Measurements from ENCODE around the gene MBD3L1.

The MBD3L1 gene

DNA sequence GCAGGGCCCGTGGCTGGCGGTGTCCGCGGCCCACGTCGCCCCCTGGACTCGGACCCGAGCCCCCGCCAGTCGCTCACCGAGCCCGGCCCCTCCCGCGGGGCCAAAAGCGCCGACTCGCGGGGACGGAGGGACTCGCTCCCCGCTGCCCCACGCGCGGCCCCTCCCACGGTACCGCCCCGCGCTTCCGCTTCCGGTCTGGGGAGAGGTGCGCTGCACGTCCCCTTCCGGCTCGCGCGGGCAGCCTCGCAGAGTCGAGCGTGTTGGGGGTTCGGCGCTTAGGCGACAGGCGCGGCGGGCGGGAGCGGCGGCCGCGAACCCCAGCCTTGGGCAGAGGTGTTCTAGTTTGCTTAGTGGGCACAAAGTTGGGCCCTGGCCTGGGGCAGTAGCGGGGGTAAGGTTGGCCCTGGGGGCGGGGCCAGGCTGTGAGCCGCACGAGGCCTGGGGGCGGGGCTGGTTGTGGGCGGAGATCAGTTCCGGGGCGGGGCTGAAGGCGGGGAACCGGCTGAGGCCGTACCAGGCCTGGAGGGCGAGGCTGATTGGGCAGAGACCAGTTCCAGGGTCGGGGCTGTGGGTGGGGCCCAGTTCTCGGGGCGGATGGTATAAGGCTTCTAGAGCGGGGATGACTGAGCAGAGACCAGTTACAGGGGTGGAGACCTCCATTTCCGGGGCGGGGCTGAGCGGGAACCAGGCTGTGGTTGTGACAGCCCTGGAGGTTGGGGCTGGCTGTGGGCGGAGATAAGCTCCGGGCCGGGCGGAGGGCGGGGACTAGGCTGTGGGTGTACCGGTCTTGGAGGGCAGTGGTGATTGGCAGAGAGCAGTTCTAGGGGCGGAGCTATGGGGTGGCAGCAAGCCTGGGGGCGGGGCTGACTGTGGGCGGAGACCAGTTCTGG, at the start of gene MBD3L1, which contains the start of gene ZNF558:
TSS of gene MBD3L1 (plus strand) at position 246 of the 890 bp plus-strand sequence. CDS start 10,302 bp downstream, outside the sequence.
TSS of gene ZNF558 (minus strand) at position 173 of the 890 bp plus-strand sequence. CDS start 9,645 bp downstream, outside the sequence.
- peak; percentile 99 for DNase-seq (ENCODE audit: low read depth)

DNA sequence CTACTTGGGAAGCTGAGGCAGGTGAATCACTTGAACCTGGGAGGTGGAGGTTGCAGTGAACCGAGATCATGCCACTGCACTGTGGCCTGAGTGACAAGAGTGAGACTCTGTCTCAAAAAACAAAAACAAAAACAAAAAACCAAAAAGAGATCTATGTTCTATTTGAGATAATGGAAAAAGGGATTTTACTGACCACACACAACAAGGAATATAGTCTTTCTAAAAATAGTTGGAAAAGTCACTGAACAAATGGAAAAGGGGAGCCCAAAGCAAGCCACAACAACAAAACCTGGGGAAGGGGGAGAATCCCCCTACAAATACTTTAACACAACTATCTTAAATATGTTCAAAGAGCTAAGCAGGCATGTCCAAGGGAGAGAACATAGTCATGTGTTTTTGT, 37.4 kb upstream of the MBD3L1 start:
- no peak for DNase-seq (ENCODE audit: low read depth)

DNA sequence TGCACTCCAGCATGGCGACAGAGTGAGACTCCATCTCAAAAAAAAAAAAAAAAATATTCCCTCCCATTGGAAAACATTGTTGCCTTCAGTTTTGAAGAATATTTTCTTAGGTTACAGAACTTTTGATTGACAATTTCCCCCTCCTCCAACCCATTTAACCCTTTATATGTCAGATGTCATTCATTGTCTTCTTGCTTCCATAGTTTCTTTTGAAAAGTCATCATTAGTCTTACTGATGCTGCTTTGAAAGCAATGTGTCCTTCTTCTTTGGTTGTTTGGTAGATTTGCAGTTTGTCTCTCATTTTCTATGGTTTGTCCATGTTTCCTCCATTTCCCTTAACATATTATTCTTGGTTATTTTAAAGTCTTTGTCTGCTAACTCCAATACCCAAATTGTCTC, 25.5 kb upstream of the MBD3L1 start:
- DNase-seq (ENCODE audit: low read depth) = no peak

DNA sequence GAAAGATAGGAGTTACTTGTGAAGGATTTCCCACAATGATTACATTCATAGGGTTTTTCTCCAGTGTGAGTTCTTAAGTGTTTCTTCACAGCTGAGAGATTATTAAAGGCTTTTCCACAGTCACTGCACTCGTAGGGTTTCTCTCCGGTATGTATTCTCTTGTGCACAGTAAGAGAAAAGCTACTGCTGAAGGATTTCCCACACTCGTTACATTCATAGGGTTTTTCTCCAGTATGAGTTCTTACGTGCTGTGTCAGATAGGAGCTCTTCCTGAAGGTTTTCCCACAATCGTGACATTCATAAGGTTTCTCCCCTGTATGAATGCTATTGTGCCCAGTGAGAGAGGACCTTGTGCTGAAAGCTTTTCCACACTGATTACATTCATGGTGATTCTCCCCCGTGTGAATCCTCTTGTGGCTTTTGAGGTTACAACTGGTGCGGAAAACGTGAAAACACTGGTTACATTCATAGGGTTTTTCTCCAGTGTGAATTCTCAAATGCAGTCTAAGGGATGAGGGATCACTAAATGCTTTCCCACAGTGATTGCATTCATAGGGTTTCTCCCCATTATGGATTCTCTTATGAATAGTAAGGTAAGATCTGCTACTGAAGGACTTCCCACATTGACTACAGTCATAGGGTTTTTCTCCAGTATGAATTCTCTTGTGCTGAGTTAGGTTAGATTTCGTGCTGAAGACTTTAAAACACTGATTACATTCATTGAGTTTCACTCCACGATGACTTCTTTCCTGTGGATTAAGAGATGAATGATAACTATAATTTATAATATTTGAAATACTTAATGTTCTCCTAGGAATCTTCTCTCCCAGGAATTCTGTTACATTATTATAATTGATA, 20.6 kb upstream of the MBD3L1 start:
- no peak for DNase-seq (ENCODE audit: low read depth)

DNA sequence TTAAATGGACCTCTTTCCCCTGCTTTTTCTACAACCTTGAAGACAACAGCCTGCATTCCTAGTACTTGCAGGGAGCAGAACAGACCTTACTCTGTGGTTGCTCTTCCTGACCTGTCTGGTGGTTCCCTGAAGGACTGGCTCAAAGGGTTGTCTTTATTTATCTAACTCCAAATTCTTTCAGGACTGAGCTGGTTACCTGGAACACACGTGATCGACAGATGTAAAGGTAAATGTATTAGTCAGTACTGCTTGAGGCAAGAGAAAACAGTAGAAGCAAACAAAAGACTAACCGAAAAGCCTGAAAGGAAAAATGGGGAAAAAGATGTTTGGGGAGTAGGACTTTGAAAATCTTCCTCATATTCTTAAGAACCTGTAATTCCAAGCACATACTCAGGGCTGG, 18.0 kb upstream of the MBD3L1 start:
- no peak for DNase-seq (ENCODE audit: low read depth)

DNA sequence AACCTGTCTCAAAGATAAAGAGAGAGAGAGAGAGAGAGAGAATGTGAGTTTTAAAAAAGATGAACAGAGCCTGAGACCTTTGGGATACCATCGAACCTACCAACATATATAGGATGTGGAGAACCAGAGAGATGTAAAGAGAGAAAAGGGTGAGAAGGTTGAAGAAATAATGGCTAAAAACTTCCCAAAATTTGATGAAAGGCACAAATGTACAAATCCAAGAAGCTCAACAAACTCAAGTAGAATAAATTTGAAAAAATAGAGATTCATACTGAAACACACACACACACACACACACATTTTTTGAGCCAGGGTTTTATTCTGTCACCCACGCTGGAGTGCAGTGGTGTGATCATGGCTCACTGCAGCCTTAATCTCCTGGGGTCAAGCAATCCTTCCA, 16.4 kb upstream of the MBD3L1 start:
- no peak for DNase-seq (ENCODE audit: low read depth)

DNA sequence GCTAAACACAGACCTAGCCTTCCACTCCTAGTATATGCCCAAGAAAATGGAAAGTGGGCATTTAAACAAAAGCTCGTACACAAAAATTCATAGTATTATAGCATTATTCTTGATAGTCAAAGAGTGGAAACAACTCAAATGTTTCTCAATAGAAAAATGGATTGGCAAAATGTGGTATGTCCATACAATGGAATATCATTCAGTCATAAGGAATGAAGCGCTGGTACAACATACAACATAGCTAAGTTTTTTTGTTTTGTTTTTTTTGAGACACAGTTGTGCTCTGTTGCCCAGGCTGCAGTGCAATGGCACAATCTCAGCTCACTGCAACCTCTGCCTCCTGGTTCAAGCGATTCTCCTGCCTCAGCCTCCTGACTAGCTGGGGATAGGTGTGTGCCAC, 11.9 kb upstream of the MBD3L1 start:
- no peak for DNase-seq (ENCODE audit: low read depth)

DNA sequence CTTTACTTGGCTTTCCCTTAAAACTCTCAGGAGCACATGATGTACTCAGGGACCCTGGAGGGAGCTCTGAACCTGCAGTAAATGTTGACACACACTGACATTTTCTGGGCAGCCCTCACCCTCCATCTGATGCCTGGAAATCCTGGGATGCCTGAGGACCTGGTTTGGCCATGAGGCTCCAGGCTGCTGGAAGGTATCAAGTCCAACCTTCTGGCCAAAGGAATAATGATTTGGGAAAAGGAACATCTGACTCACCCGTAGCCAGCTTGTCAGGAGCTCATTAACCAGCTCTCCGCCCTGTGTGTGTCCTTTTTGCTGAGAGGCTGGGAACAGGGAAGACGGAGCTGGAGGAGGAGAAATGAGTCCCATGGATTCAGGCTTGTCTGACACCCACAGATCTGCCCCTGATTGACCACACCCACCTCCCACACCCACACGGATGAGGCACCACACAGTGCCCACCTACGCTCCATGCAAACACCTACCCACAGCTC, 10.4 kb upstream of the MBD3L1 start:
- no peak for DNase-seq (ENCODE audit: low read depth)

DNA sequence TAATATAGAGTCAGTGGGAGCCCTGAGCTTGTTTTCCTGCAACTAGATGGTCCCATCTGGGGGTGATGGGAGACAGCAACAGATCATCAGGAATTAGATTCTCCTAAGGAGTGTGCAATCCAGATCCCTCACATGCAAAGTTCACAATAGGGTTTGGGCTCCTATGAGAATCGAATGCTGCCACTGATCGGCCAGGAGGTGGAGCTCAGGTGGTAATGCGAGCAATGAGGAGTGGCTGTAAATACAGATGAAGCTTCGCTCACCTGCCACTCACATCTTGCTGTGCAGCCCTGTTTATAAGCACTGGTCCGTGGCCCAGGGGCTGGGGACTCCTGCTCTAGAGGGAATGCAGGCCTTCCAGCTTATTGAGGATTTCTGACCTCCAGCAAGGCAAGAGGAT, 5.8 kb upstream of the MBD3L1 start:
- DNase-seq (ENCODE audit: low read depth) = no peak

DNA sequence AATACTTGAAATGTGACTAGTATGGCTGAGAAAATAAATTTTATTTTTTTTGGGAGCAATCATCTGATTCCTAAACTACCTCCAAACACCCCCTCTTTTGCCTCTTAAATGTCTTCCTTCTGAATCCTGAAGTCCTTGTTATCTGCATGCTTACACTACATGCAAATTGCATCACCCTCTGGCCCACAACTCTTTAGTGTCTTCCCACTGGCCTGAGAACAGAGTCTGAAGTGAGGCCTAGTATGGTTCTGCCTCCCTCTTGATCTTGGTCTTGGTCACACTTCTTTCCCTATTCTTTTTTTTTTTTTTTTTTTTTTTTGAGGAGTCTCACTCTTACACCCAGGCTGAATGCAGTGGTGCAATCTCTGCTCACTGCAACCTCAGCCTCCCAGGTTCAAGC, 4.9 kb upstream of the MBD3L1 start:
- DNase-seq (ENCODE audit: low read depth) = no peak

DNA sequence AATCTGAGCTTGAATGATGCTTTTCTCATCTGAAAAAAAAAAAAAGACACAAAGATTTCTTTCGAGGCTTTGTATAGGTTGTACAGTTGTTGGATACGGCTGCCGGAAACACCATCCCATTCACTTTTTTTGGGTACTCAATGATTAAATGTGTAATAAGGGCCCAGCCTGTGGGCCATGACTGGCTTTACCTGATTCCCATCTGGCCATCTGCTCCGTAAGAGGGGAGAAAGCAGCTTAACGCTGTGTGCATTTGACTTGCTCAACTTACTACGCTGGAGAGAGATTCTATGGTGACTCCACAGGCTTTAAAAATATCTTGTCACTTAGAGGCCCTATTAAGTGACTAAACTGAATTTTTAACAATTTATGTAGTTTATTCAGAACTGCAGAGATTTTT, 804 bp upstream of the MBD3L1 start:
- no peak for DNase-seq (ENCODE audit: low read depth)

DNA sequence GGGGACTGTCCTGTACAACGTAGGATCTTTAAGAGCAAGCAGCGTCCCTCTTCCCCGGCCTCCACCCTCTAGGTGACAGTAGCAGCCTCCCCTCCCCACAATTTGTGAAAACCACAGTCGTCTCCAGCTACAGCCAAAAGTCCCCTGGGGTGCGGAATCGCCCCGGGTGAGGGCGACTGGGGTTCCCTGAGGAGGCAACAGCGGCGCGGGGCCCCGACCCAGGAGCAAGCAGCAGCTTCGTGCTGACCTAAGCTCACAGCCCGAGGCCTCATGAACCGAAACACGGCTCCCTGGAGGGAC, 395 bp upstream of the MBD3L1 start:
- no peak for DNase-seq (ENCODE audit: low read depth)

DNA sequence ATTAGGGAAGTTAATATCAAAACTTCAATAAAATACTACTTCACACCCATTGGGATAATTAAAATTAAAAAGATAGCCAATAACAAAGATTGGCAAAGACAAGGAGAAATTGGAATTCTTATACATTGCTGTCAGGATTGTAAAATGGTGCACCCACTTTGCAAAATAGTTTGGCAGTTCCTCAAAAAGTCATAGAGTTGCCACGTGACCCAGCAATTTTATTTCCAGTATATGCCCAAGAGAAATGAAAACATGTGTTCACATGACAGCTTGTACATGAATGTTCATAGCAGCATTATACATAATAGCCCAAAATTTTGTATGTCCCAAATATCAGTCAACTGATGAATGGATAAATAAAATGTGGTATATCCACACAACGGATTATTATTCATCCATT, 3.3 kb downstream of the MBD3L1 start:
- DNase-seq (ENCODE audit: low read depth) = no peak

DNA sequence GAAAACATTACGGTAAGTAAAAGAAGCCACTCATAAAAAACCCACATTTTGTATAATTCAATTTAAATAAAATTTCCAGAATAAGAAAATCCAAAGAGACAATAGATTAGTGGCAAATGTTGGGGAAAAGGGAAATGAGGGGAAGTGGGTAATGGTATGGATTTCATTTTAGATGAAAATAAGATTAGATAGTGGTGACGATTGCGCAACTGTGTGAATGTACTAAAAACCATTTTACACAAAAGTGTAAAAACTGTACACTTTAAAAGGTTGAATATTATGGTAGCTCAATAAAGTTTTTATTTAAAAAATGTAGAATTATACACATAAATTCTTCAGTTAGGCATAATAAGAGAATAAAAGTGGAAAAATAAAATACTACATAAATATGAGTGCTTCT, 3.7 kb downstream of the MBD3L1 start:
- DNase-seq (ENCODE audit: low read depth) = no peak

DNA sequence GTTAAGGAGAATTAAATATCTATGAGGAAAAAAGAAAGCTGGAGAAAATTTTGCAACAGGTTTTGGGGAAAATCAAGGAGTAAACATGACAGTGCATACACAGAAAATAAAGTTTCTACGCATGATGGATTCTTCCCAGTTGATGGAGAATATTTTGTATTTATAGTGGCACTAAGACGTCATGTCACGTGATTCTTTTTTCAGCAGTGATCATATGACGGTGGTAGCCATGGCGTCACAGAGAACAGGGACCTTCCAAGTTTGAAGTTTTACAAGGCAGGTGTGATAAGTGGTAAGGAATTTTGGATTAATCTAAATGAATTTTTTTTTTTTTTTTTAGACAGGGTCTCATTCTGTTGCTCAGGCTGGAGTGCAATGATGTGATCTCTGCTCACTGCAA, 8.5 kb downstream of the MBD3L1 start:
- no peak for DNase-seq (ENCODE audit: low read depth)

DNA sequence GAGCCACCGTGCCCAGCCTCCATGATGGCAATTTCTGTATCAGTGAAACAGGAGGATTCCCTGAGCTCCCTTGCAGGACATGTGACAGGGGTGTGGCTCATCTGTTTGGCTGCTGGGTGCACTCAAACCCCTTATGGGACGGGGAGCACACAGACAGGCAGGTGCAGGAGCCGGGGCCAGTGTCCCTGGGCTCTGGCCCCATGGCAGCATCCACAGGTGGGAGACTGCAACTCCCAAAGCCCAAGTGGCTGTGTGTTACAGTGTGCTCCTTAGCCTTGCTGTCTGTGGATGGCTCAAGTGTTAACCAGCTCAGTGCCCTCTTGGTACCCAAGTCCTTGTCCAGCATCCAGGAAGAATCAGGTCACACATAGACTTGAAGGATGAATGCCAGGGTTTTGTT, 14.6 kb downstream of the MBD3L1 start:
- DNase-seq (ENCODE audit: low read depth) = no peak

DNA sequence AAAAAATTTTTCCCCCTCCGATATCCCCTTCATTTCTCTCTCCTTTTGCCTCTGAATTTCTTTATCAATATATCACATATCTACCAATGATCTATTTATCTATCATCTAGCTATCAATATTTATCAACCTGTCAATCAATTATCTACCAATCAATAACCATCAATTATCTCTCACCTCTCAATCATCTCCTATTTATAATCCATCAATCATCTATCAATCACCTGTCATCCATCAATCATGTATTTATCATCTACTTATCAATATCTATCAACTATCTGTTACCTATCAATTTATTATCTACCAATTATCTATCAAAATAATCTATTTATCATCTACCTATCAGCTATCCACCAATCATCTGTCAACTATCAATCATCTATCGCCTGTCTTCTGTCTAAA, 17.1 kb downstream of the MBD3L1 start:
- no peak for DNase-seq (ENCODE audit: low read depth)

DNA sequence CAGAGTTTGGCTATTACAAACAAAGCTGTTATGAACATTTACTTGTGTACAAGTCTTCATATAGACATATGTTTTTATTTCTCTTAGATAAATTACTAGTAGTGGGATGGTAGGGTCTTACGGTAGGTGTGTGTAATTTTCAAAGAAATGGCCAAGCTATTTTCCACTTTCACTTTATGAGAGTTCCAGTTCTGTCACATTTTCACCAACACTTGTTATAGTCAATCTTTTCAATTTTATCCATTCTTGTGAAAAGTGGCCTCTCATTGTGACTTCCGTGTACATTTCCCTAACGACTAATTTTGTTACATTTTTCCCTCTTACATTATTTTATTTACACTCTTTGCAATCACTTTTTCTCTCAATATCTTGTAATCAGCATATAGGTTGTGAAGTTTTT, 18.3 kb downstream of the MBD3L1 start:
- DNase-seq (ENCODE audit: low read depth) = no peak

DNA sequence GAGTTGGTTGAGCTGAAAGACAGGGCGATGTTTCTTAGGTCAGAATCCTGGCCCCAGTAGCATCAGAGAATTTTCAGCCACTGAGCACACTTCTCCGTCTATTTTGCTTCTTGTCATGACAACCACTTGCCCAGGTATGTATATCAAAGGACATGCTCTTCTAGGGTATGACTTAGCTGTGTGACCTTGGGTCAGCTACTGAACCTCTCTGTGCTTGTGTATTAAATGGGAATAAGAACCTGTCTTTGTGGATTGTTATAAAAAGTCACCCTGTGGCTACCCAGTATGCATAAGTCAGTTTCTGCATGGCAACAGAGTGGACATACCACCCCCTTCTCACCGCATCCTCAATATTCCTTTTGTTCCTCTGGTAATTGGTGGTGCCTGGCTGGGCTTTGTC, 26.1 kb downstream of the MBD3L1 start:
- DNase-seq (ENCODE audit: low read depth) = no peak

DNA sequence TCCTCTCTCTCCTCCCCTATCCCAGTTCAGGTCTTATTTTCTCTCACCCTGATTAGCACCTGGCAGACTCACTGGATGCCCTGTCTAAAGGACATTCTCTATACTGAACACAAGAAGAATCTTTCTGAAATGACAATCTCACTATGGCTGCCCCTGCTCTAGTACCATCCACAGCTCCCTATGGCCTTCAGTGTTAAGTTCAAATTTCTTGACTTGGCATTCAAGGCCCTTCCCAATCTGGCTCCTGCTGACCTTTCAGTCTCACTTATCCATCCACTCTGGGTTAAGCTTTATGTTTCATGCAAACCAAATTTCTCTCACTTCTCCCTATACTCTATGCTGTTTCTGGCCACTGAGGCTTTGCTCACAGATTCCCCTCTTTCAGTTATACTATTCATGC, 34.2 kb downstream of the MBD3L1 start:
- no peak for DNase-seq (ENCODE audit: low read depth)

DNA sequence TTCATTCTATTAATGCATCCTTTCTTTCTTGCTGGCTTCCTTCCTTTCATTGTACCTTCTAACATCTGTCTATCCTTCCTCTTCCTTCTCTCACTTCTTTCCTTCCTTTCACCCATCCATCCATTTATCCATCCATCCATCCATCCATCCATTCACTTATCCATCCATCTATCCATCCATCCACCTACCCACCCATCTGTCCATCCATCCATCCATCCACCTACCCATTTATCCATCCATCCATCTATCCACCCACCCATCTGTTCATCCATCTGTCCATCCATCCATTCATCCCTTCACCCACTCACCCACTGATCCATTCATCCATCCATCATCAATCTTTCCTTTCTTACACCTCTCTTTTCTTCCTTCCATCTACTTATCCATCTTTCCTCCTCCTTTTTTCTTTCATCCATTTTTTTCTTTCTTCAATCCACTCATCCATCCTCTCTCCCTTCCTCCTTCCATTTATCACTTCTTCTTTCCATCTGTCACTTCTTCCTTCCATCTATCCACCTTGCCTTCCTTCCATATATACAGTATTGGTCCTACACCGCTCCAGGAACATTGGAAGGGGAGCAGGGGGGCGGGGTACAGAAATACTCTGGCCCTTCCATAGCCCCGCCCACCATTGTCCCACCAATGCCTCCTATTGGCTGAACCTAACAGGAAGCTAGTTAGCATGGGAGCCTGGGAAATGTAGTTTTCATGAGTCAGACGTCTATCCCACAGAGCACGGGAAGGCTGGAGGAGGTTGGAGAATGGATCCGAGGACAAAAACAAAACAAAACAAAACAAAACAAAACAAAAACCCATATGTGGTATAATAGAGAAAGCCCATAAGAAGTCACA, 45.9 kb downstream of the MBD3L1 start:
- DNase-seq (ENCODE audit: low read depth) = no peak

DNA sequence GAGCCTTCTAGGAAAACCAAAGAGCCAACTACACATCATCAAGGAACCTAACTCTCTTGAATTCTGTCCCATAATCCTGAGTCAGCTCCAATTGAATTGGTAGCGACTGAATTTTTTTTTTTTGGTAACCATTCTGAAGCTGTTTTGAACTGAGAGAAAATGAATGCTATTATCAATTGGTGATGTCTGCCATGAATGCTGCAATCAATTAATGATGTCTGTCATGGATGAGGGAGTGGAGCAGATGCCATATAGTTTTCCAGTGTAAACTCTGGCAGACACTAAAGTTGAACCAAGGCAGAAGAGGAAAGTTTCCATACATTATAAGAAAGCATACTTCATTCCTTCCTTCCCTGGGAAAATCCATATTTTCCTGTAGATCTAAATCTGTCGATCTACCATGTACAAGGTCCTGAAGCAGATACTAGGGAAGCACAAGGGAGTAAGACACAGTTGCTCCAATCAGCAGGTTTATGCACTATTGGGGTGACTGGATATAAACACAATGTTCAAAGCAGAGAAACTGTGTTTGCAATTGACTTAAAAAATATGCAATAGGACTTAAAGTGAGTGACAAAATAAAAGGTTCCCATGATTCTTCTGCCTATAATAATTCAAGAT, 48.8 kb downstream of the MBD3L1 start:
- no peak for DNase-seq (ENCODE audit: low read depth)
